Endothelial cell (in vitro differentiated cells): ENCODE results near the gene HSPB7. TPM values are rescaled to one million over a fixed set of nuclear protein-coding genes. Genes with fewer than 3 reads are reported as not detected.
A peak's percentile ranks its signal among the peaks of the same experiment; 100 is the strongest.

Experiments
- DNase-seq: peaks from one replicate; pipeline ENCODE4 v3.0.0; 2021; ENCODE audit warnings: low spot score
- H3K27ac Mint-ChIP-seq: one replicate; pipeline ENCODE4 v1.8.0; 2021; ENCODE audit warnings: mixed read lengths, inconsistent platforms; ENCODE audit not compliant: unreplicated experiment
- H3K27me3 Mint-ChIP-seq: one replicate; pipeline ENCODE4 v1.8.0; 2021; ENCODE audit warnings: mild to moderate bottlenecking, moderate library complexity, mixed read lengths, inconsistent platforms; ENCODE audit not compliant: unreplicated experiment
- H3K36me3 Mint-ChIP-seq: one replicate; pipeline ENCODE4 v1.8.0; 2021; ENCODE audit warnings: mild to moderate bottlenecking, low read depth, mixed read lengths, inconsistent platforms; ENCODE audit not compliant: unreplicated experiment
- H3K4me1 Mint-ChIP-seq: one replicate; pipeline ENCODE4 v1.8.0; 2021; ENCODE audit warnings: mild to moderate bottlenecking, mixed read lengths, inconsistent platforms; ENCODE audit not compliant: unreplicated experiment
- H3K4me3 Mint-ChIP-seq: one replicate; pipeline ENCODE4 v1.8.0; 2021; ENCODE audit warnings: mild to moderate bottlenecking, mixed read lengths, inconsistent platforms; ENCODE audit not compliant: unreplicated experiment
- H3K9me3 Mint-ChIP-seq: one replicate; pipeline ENCODE4 v1.8.0; 2021; ENCODE audit warnings: mixed read lengths, inconsistent platforms; ENCODE audit not compliant: unreplicated experiment
- CTCF ChIP-seq: fragments of 200-600 bp; sonication (generic); IDR thresholded peaks from one replicate; pipeline ENCODE4 v1.5.0; 2021; ENCODE audit warnings: antibody characterized with exemption; ENCODE audit not compliant: unreplicated experiment
- total RNA-seq: library from RNA; stranded (reverse); fragmentation: NEBNext Ultra II Directional; extraction: Animal tissue kit (Norgen Biotek cat#: 25700); gene quantifications from one replicate; pipeline ENCODE4 v1.2.1, GENCODE V29; 2021; ENCODE audit not compliant: unreplicated experiment

The HSPB7 gene
- total RNA-seq, 1 donor from 2014 or later = not detected

- Mint-ChIP-seq H3K27ac (no peak overlapping the region), H3K4me1 (peaks cover 4% of the 10 kb centered on the region), H3K27me3 (peaks cover 5% of the 10 kb centered on the region), H3K4me3 (peak overlapping the region; percentile 28), H3K36me3 (peaks cover 41% of the 10 kb centered on the region), H3K9me3 (peaks cover 4% of the 10 kb centered on the region)
- DNase-seq = no peak
- TF ChIP-seq CTCF = no peak
Observed at GRCh38 chr1:15968172-15968571, 49.7 kb downstream of the HSPB7 start.

- H3K4me3 Mint-ChIP-seq = no peak overlapping the region
- H3K9me3 Mint-ChIP-seq = peaks cover 4% of the 10 kb centered on the region
- peaks cover 32% of the 10 kb centered on the region for H3K36me3 Mint-ChIP-seq
- peaks cover 4% of the 10 kb centered on the region for H3K27me3 Mint-ChIP-seq
- DNase-seq = no peak
- H3K27ac Mint-ChIP-seq = no peak overlapping the region
- H3K4me1 Mint-ChIP-seq = peaks cover 4% of the 10 kb centered on the region
- no peak for TF ChIP-seq CTCF
Observed at GRCh38 chr1:15966956-15967344, 50.9 kb downstream of the HSPB7 start.

- Mint-ChIP-seq H3K27me3 (peaks cover 3% of the 10 kb centered on the region), H3K9me3 (peaks cover 4% of the 10 kb centered on the region), H3K4me1 (peaks cover 4% of the 10 kb centered on the region), H3K36me3 (peaks cover 30% of the 10 kb centered on the region), H3K27ac (no peak overlapping the region), H3K4me3 (no peak overlapping the region)
- DNase-seq = no peak
- no peak for TF ChIP-seq CTCF
Observed at GRCh38 chr1:15966081-15966955, 51.5 kb downstream of the HSPB7 start.

GRCh38 chr1:15965228-15965767 is 52.5 kb downstream of the HSPB7 start:
- TF ChIP-seq CTCF = no peak
- H3K9me3 Mint-ChIP-seq = peaks cover 4% of the 10 kb centered on the region
- DNase-seq = no peak
- H3K27me3 Mint-ChIP-seq = peaks cover 3% of the 10 kb centered on the region
- peaks cover 4% of the 10 kb centered on the region for H3K4me1 Mint-ChIP-seq
- peak overlapping the region; percentile 51 for H3K4me3 Mint-ChIP-seq
- H3K27ac Mint-ChIP-seq = peak overlapping the region; percentile 24
- H3K36me3 Mint-ChIP-seq = peaks cover 28% of the 10 kb centered on the region

Other genes starting within 250 kb of the HSPB7 start
- 2.4 TPM for gene UQCRHL, start 210.4 kb downstream of the HSPB7 start, total RNA-seq
- 33.5 TPM for gene SPEN, start 170.3 kb downstream of the HSPB7 start, total RNA-seq
- gene ZBTB17, start 41.9 kb downstream of the HSPB7 start, total RNA-seq = 33.6 TPM
- gene SRARP, start 13.8 kb downstream of the HSPB7 start, total RNA-seq = 0.10 TPM
- not detected for gene CLCNKA, start 4.0 kb upstream of the HSPB7 start, total RNA-seq
- gene CLCNKB, start 25.7 kb upstream of the HSPB7 start, total RNA-seq = 0.59 TPM
- gene FAM131C, start 55.6 kb upstream of the HSPB7 start, total RNA-seq = 0.56 TPM
- 109 TPM for gene EPHA2, start 138.0 kb upstream of the HSPB7 start, total RNA-seq
- 14.0 TPM for gene ARHGEF19, start 194.6 kb upstream of the HSPB7 start, total RNA-seq
- gene CPLANE2, start 219.1 kb upstream of the HSPB7 start, total RNA-seq = 3.6 TPM